ENCODE results near the gene ACSS3. TPM values are rescaled to one million over a fixed set of nuclear protein-coding genes. Genes with fewer than 3 reads are reported as not detected.
"Not testable (repeated sequence)": the region's sequence is repeated elsewhere in the genome, so short reads cannot be mapped to it uniquely, and the experiment has no call there.

Gene ACSS3
- total RNA-seq, 1 donor from 2014 or later: not detected

DNA sequence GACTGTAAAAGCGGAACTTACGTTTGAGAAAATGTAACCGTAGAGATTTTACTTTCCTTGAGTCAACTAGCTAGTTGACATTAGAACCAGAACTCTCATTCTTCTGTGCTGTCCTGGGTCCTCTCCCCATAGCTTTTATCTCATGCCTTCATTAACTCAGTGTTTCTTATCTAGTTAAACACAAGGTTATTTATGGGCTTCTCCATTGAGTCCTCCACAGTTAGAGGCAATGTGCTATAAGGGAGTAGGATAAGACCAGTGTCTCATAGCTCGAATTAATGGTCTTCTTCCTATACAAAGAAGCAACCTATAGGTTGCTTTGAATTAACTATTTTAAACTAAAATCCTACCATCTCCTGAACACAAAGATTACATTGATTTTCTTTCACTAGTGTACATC, 129.8 kb downstream of the ACSS3 start:
- no peaks in the 10 kb centered on the region for H3K27me3 Mint-ChIP-seq
- no peak for DNase-seq
- no peaks in the 10 kb centered on the region for H3K9me3 Mint-ChIP-seq
- no peak overlapping the region for H3K4me3 Mint-ChIP-seq
- no peaks in the 10 kb centered on the region for H3K4me1 Mint-ChIP-seq
- H3K27ac Mint-ChIP-seq: no peak overlapping the region
- H3K36me3 Mint-ChIP-seq (ENCODE audit: low read depth): no peaks in the 10 kb centered on the region
- intact Hi-C loops (cut with micrococcal nuclease): no loop called here

DNA sequence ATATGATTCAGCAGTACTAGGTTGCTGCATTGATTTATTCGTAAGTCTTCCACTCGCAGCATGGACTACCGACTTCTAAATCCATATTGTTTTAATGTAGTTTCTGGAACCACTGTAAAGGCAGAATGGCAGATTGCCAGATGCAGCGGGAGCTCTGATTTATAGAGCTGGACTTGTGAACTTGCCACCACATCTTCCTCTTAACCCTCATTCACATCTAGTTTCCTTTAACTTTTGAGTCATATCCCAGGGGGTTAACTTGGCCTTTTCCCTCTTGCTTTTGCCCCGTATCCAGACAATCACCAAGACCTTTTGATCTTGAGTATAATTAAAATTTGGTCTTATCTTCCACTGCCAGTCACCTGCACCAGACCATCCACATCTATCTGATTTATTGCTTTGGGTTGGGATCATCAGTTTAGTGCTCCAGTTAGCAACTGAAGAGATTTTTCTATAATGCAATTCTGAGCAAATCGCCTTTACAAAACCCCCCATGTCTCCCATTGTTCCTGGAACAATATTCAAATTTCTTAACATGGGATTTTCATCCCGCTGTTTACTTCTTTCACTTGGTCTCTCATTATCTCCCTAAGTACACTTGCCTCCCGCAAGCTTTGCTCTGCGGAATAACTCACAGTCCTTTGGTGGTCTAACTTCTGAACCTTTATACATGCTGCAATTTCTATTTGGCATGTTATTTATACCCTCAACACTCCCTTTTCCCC, 130.5 kb downstream of the ACSS3 start:
- Mint-ChIP-seq H3K27me3 (no peaks in the 10 kb centered on the region), H3K4me3 (no peak overlapping the region), H3K27ac (no peak overlapping the region), H3K9me3 (no peaks in the 10 kb centered on the region), H3K4me1 (no peaks in the 10 kb centered on the region), H3K36me3 (ENCODE audit: low read depth) (no peaks in the 10 kb centered on the region)
- DNase-seq: no peak
- intact Hi-C loops (cut with micrococcal nuclease): no loop called here

DNA sequence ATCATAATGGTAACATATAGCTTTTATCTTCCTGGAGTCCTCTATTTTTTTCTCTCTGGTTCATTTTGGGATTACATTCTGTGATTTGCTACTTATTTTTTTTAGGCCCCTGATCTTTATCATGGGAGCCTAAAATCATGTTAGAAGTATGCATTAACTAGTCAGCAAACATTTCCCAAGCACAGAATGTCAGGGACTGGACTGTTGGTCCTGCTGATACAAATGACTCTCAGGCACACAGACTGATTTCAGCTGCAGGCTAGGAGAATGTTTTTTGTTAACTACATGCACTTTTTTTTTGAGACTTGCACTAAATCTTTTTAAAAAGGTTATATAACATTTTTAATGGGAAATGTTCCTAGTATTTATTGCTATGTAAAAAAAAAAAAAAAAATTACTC, 131.1 kb downstream of the ACSS3 start:
- Mint-ChIP-seq H3K27ac (no peak overlapping the region), H3K27me3 (no peaks in the 10 kb centered on the region), H3K4me1 (no peaks in the 10 kb centered on the region), H3K9me3 (no peaks in the 10 kb centered on the region), H3K4me3 (no peak overlapping the region), H3K36me3 (ENCODE audit: low read depth) (no peaks in the 10 kb centered on the region)
- intact Hi-C loops (cut with micrococcal nuclease): no loop called here
- DNase-seq: no peak

DNA sequence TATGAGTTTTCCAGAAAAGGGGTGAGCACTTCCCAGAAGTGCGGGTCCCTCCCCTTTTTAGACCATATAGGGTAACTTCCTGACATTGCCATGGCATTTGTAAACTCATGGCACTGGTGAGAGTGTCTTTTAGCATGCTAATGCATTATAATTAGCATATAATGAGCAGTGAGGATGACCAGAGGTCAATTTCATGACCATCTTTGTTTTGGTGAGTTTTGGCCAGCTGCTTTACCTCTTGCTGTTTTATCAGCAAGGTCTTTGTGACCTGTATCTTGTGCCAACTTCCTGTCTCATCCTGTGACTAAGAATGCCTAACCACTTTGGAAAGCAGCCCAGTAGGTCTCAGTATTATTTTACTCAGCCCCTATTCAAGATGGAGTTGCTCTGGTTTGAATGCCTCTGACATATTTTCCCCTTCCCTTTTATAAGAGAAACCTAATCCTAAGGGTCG, 131.9 kb downstream of the ACSS3 start:
- DNase-seq; intact Hi-C loops (cut with micrococcal nuclease); H3K4me1 Mint-ChIP-seq; H3K27ac Mint-ChIP-seq; H3K9me3 Mint-ChIP-seq; H3K36me3 Mint-ChIP-seq (ENCODE audit: low read depth); H3K4me3 Mint-ChIP-seq; H3K27me3 Mint-ChIP-seq: not testable (repeated sequence)

DNA sequence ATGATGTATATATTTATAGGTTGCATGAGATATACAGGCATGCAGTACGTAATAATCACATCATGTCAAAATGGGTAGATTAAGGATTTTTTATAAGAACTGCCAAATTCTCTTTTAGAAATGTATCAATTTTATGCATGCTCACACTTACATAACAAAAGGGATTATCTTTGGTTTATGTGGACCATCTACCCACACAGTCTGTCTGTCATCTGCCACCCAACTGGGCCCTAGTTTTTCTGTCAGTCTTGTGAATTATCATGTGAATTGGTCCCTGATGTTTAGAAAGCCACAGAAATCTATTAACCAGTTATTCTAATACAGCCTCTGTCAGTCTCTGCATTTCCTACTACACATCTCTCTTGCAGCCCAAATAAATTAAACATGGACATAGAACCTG, 133.4 kb downstream of the ACSS3 start:
- intact Hi-C loops (cut with micrococcal nuclease): no loop called here
- H3K36me3 Mint-ChIP-seq (ENCODE audit: low read depth): no peaks in the 10 kb centered on the region

DNA sequence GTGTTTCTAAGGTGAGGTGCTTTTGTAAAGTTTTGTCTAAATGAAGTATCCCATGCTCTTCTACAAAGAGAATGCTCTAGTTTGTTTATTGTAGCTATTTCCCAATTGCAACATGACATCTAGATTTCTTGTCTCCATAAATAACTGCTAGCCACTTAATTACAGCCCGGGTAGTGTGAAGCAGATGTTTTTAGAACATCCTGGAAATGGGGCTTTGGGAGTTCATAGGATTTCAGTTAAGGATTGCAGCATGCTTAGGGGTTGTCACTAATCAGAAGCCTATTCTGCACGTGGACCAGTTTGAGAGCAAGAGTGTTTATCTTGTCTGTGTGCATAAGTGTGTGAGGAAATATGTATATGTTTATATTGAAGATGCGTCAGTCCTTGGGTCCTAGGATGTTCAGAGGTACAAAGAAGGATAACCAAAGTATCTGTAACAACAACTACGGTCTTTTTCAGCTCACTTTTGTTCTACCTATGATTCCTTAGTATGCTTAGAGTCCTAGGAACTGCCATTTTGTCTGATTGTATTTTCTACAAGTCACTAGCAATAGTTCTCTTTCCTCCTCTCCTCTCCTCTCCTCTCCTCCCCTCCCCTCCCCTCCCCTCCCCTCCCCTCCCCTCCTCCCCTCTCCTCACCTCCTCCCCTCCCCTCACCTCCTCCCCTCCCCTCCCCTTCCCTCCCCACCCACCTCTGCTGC, 135.3 kb downstream of the ACSS3 start:
- Mint-ChIP-seq H3K4me3 (no peak overlapping the region), H3K27ac (no peak overlapping the region), H3K36me3 (ENCODE audit: low read depth) (no peaks in the 10 kb centered on the region), H3K4me1 (no peaks in the 10 kb centered on the region), H3K9me3 (no peaks in the 10 kb centered on the region), H3K27me3 (no peaks in the 10 kb centered on the region)
- intact Hi-C loops (cut with micrococcal nuclease): no loop called here
- no peak for DNase-seq

More for the DNA sequence above, 133.4 kb downstream of the ACSS3 start:
- H3K27ac Mint-ChIP-seq: no peak overlapping the region
- no peaks in the 10 kb centered on the region for H3K9me3 Mint-ChIP-seq
- no peak for DNase-seq
- no peaks in the 10 kb centered on the region for H3K27me3 Mint-ChIP-seq
- H3K4me3 Mint-ChIP-seq: no peak overlapping the region
- no peaks in the 10 kb centered on the region for H3K4me1 Mint-ChIP-seq

DNA sequence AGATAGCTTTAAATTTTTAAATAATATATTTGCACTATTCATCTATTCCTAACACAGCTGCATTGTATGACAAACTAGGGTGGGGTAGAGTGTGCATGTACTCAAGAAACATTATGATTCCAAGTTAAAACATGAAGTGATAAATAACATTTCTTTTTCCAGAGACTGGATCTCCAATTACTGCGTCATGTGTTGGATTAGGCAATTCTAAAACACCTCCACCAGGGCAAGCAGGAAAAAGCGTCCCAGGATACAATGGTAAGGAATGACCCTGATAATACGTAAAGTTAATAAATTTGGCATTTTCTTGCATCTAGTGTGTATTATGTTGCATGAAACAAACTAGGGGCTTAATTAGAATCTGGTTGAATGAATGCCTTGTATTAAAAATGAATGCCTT, 138.9 kb downstream of the ACSS3 start:
- H3K36me3 Mint-ChIP-seq (ENCODE audit: low read depth): no peaks in the 10 kb centered on the region
- no peaks in the 10 kb centered on the region for H3K27me3 Mint-ChIP-seq
- no peaks in the 10 kb centered on the region for H3K4me1 Mint-ChIP-seq
- H3K9me3 Mint-ChIP-seq: no peaks in the 10 kb centered on the region
- H3K27ac Mint-ChIP-seq: no peak overlapping the region
- intact Hi-C loops (cut with micrococcal nuclease): no loop called here
- no peak for DNase-seq
- no peak overlapping the region for H3K4me3 Mint-ChIP-seq

DNA sequence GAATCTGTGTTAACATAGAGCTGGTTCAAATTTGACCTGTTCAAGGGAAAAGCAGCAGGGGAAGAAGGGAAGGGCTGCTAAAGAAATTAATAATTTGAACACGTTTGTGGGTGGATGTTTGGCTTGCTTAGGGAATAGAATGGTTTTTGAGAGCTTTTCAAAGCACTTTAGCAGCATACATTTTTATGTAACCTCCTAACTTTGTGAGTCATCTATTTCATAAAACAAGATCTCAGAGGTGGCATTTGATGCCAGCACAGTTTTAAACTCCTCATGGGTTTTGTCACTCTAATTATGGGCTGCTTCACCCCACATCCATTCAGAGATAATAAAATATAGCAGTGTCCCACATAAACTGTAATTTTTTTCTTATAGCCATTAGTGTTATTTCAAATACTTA, 143.8 kb downstream of the ACSS3 start:
- Mint-ChIP-seq H3K4me1 (no peaks in the 10 kb centered on the region), H3K9me3 (no peaks in the 10 kb centered on the region), H3K4me3 (no peak overlapping the region), H3K36me3 (ENCODE audit: low read depth) (no peaks in the 10 kb centered on the region), H3K27me3 (no peaks in the 10 kb centered on the region), H3K27ac (no peak overlapping the region)
- DNase-seq: no peak
- intact Hi-C loops (cut with micrococcal nuclease): no loop called here

DNA sequence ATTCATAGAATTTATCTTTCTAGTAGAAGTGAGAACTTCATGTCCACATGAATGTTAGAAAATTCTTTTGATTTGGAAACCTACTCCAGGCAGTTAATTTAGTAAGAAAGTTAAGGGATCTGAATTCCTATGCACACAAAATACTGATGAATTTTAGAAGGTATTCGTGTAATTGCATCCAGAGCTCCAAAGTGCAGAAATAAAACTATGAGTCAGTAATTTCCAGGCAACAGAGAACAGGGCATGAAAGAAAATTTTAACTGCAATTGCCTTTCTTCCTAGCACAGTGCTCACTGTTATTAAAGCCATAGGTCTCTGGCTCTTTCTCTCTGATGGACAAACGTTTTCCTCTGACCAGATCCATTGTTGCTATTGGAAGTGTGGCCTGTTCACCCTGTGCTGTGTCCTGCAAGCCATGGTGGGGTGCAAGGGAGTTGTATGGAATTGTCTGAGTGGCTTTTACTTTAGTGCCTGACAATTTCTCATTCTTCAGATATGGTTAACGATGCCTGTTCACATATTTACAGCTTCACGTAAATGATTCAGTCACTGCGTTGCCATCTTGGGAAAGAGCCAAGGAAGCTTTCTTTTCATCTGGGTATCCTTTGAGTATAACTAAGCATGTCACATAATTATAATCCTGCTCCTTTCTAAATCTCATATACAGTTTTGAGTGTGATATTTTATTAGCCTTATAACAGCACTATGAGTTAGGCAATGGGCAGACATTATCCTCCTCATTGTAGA, 145.1 kb downstream of the ACSS3 start:
- Mint-ChIP-seq H3K27me3 (no peaks in the 10 kb centered on the region), H3K4me3 (no peak overlapping the region), H3K4me1 (no peaks in the 10 kb centered on the region), H3K27ac (no peak overlapping the region), H3K36me3 (ENCODE audit: low read depth) (no peaks in the 10 kb centered on the region), H3K9me3 (no peaks in the 10 kb centered on the region)
- no peak for DNase-seq
- intact Hi-C loops (cut with micrococcal nuclease): no loop called here

DNA sequence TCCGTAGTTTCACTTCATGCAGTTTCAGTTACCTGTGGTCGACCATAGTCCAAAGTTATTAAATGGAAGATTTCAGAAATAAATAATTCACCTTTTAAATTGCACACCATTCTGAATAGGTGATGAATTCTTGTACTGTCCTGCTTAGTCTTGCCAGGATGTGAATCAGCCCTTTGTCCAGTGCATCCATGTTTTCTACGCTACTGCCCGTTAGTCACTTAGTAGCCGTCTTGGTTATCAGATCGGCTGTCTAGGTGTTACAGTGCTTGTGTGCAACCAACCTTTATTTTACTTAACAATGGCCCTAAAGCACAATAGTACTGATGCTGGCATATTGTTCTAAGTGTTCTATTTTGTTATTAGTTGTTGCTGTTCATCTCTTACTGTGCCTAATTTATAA, 146.7 kb downstream of the ACSS3 start:
- Mint-ChIP-seq H3K36me3 (ENCODE audit: low read depth) (no peaks in the 10 kb centered on the region), H3K4me1 (no peaks in the 10 kb centered on the region), H3K9me3 (no peaks in the 10 kb centered on the region), H3K4me3 (no peak overlapping the region), H3K27ac (no peak overlapping the region), H3K27me3 (no peaks in the 10 kb centered on the region)
- intact Hi-C loops (cut with micrococcal nuclease): no loop called here
- no peak for DNase-seq

DNA sequence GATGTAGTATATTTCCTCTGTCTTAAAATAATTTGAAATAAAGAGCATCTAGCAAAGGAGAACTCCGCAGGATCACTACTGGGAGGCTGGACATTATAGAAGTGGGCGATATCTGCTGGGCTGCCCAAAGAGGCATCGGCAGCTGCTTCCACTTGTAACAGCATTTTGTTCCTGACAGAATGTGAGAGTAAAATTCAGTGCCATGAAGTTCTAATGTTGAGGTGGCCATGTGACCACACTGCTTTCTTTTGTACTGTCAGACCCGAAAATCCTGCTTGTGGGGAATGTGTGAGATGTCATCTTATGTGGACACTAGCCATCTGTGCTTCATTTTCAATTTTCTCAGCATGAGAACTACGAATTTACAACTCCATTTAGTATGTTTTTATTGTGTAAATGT, 151.9 kb downstream of the ACSS3 start:
- no peaks in the 10 kb centered on the region for H3K9me3 Mint-ChIP-seq
- intact Hi-C loops (cut with micrococcal nuclease): no loop called here
- no peaks in the 10 kb centered on the region for H3K36me3 Mint-ChIP-seq (ENCODE audit: low read depth)
- H3K27me3 Mint-ChIP-seq: no peaks in the 10 kb centered on the region
- no peak overlapping the region for H3K27ac Mint-ChIP-seq
- DNase-seq: no peak
- no peak overlapping the region for H3K4me3 Mint-ChIP-seq
- no peaks in the 10 kb centered on the region for H3K4me1 Mint-ChIP-seq

DNA sequence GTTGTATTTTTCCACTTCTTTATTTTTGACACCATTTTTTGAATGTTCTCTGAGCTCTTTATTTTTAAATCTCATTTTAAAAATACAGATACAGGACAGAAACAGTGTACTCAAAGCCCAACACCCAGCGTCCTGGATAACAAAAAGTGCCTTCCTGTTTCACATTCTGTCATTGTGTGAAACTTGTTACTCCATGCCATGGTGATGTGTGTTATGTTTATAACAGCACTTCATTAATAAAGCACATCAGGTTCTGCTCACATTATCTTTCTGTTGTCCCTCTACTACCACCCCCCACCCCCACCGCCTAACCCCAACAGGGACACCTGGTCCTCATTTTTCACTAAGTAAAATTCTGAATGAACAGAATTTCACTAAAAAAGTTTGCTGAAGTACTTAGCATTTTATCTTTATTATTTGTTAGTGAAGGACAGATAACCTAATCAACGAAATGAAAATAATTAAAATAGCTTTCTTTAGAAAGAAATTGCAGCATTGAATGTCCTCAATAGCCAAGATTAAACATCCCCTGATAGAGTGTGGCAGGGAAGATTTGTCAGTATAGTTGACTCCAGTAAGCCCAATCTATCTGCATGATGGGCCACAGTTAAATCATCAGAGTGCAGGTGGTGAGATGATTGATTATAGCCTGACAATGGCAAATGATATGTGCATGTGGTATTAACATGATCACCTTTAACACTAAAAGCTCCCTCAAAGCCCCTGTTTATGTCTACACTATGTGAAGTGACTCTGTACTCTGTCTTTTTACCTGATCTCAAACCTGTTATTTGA, 153.9 kb downstream of the ACSS3 start:
- H3K4me3 Mint-ChIP-seq: no peak overlapping the region
- no peak for DNase-seq
- H3K9me3 Mint-ChIP-seq: no peaks in the 10 kb centered on the region
- no peak overlapping the region for H3K27ac Mint-ChIP-seq
- no peaks in the 10 kb centered on the region for H3K27me3 Mint-ChIP-seq
- no peaks in the 10 kb centered on the region for H3K36me3 Mint-ChIP-seq (ENCODE audit: low read depth)
- no peaks in the 10 kb centered on the region for H3K4me1 Mint-ChIP-seq
- intact Hi-C loops (cut with micrococcal nuclease): no loop called here

DNA sequence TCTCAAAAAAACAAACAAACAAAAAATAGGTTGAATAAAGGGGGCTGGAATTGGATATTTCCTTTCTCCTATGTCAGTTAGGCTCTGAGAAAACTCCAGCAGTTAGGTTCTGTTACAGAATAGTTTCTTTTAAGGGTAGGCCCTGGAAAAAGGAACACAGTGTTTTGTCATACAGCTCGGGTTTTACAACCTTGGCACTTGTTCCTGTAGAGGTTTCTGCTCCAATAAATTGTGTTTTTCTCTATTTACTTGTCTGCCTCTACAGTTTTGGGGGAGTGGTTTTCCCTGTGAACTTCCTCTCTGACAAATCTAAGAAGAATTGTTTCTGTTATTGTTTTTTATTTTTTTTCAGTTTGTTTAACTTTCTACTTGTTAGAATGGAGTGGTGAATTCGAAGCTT, 167.6 kb downstream of the ACSS3 start:
- Mint-ChIP-seq H3K4me3 (no peak overlapping the region), H3K27me3 (no peaks in the 10 kb centered on the region), H3K36me3 (ENCODE audit: low read depth) (no peaks in the 10 kb centered on the region), H3K9me3 (peaks cover 3% of the 10 kb centered on the region), H3K4me1 (no peaks in the 10 kb centered on the region), H3K27ac (no peak overlapping the region)
- no peak for DNase-seq
- intact Hi-C loops (cut with micrococcal nuclease): no loop called here
